ENCODE data around the gene LYRM4. TPM values are rescaled to one million over a fixed set of nuclear protein-coding genes. Genes with fewer than 3 reads are reported as not detected.

Gene LYRM4
- total and polyA plus RNA-seq, 2 experiments from 2014 or later, result 51.0 to 62.0 TPM

DNA sequence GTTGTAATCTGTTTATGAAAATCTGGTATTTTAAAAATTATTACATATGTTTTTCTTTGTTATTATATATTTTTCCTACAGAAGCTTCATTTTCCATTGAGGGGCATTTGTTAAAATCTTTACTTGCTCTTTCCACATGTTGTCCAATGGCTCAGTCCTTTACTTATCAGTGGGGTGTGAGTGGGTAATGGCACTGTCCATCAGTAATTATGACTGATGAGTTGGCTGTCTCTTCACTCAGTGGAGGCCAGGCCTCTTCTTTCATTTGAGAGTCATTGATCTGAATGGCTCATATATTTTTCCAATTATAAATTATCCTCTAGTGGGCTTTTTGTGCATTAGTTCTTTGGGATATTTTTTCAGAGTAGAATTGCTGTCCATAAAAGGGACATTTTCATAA is 46.3 kb upstream of the LYRM4 start:
- Histone ChIP-seq H3K4me1 (ENCODE audit: insufficient read depth) (peaks cover 4% of the 10 kb centered on the region; the same call in 1 of the 2 replicates), H4K20me1 (replicated peaks; ENCODE audit: insufficient read depth) (peaks cover 6% of the 10 kb centered on the region; the same call in 1 of the 2 replicates), H3K79me2 (replicated peaks; ENCODE audit: insufficient read depth) (peaks cover 30% of the 10 kb centered on the region), H3K27ac (ENCODE audit: low read depth) (no peak overlapping the region), H3K4me2 (no peak overlapping the region), H3K36me3 (ENCODE audit: insufficient read depth) (no peaks in the 10 kb centered on the region), H3K9me2 (ENCODE audit: insufficient read depth) (no peaks in the 10 kb centered on the region), H2AFZ (no peak overlapping the region), H3F3A (replicated peaks; ENCODE audit: low read depth) (no peaks in the 10 kb centered on the region), H3K4me3 (no peak overlapping the region), H3K27me3 (ENCODE audit: insufficient read depth) (no peaks in the 10 kb centered on the region)
- Mint-ChIP-seq H3K27me3 (ENCODE audit: insufficient read depth, low read depth, poor library complexity) (no peaks in the 10 kb centered on the region), H3K4me1 (peaks cover 26% of the 10 kb centered on the region), H3K9me3 (no peaks in the 10 kb centered on the region), H3K4me3 (no peak overlapping the region), H3K27ac (no peak overlapping the region), H3K36me3 (ENCODE audit: low read depth) (no peaks in the 10 kb centered on the region)
- TF ChIP-seq, protein P1, sequence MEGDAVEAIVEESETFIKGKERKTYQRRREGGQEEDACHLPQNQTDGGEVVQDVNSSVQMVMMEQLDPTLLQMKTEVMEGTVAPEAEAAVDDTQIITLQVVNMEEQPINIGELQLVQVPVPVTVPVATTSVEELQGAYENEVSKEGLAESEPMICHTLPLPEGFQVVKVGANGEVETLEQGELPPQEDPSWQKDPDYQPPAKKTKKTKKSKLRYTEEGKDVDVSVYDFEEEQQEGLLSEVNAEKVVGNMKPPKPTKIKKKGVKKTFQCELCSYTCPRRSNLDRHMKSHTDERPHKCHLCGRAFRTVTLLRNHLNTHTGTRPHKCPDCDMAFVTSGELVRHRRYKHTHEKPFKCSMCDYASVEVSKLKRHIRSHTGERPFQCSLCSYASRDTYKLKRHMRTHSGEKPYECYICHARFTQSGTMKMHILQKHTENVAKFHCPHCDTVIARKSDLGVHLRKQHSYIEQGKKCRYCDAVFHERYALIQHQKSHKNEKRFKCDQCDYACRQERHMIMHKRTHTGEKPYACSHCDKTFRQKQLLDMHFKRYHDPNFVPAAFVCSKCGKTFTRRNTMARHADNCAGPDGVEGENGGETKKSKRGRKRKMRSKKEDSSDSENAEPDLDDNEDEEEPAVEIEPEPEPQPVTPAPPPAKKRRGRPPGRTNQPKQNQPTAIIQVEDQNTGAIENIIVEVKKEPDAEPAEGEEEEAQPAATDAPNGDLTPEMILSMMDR (conservative IDR thresholded peaks at IDR 0.05; ENCODE audit: low read depth in 2 of 2), result no peak
- TF ChIP-seq ZNF114 (CRISPR knock-in tag; IDR thresholded peaks at IDR 0.05) (no peak), POLR2AphosphoS5 (IDR thresholded peaks at IDR 0.05; ENCODE audit: low read depth) (no peak), EZH2 (IDR thresholded peaks at IDR 0.05; ENCODE audit: low read depth, unreplicated experiment) (no peak), STAT1 (IDR thresholded peaks at IDR 0.05; ENCODE audit: unreplicated experiment) (no peak)
- TF ChIP-seq, protein P2, sequence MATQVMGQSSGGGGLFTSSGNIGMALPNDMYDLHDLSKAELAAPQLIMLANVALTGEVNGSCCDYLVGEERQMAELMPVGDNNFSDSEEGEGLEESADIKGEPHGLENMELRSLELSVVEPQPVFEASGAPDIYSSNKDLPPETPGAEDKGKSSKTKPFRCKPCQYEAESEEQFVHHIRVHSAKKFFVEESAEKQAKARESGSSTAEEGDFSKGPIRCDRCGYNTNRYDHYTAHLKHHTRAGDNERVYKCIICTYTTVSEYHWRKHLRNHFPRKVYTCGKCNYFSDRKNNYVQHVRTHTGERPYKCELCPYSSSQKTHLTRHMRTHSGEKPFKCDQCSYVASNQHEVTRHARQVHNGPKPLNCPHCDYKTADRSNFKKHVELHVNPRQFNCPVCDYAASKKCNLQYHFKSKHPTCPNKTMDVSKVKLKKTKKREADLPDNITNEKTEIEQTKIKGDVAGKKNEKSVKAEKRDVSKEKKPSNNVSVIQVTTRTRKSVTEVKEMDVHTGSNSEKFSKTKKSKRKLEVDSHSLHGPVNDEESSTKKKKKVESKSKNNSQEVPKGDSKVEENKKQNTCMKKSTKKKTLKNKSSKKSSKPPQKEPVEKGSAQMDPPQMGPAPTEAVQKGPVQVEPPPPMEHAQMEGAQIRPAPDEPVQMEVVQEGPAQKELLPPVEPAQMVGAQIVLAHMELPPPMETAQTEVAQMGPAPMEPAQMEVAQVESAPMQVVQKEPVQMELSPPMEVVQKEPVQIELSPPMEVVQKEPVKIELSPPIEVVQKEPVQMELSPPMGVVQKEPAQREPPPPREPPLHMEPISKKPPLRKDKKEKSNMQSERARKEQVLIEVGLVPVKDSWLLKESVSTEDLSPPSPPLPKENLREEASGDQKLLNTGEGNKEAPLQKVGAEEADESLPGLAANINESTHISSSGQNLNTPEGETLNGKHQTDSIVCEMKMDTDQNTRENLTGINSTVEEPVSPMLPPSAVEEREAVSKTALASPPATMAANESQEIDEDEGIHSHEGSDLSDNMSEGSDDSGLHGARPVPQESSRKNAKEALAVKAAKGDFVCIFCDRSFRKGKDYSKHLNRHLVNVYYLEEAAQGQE (IDR thresholded peaks at IDR 0.05; ENCODE audit: unreplicated experiment), result no peak
- TF ChIP-seq, protein P3, sequence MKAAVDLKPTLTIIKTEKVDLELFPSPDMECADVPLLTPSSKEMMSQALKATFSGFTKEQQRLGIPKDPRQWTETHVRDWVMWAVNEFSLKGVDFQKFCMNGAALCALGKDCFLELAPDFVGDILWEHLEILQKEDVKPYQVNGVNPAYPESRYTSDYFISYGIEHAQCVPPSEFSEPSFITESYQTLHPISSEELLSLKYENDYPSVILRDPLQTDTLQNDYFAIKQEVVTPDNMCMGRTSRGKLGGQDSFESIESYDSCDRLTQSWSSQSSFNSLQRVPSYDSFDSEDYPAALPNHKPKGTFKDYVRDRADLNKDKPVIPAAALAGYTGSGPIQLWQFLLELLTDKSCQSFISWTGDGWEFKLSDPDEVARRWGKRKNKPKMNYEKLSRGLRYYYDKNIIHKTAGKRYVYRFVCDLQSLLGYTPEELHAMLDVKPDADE (IDR thresholded peaks at IDR 0.05), result no peak
- TF ChIP-seq, protein P4, sequence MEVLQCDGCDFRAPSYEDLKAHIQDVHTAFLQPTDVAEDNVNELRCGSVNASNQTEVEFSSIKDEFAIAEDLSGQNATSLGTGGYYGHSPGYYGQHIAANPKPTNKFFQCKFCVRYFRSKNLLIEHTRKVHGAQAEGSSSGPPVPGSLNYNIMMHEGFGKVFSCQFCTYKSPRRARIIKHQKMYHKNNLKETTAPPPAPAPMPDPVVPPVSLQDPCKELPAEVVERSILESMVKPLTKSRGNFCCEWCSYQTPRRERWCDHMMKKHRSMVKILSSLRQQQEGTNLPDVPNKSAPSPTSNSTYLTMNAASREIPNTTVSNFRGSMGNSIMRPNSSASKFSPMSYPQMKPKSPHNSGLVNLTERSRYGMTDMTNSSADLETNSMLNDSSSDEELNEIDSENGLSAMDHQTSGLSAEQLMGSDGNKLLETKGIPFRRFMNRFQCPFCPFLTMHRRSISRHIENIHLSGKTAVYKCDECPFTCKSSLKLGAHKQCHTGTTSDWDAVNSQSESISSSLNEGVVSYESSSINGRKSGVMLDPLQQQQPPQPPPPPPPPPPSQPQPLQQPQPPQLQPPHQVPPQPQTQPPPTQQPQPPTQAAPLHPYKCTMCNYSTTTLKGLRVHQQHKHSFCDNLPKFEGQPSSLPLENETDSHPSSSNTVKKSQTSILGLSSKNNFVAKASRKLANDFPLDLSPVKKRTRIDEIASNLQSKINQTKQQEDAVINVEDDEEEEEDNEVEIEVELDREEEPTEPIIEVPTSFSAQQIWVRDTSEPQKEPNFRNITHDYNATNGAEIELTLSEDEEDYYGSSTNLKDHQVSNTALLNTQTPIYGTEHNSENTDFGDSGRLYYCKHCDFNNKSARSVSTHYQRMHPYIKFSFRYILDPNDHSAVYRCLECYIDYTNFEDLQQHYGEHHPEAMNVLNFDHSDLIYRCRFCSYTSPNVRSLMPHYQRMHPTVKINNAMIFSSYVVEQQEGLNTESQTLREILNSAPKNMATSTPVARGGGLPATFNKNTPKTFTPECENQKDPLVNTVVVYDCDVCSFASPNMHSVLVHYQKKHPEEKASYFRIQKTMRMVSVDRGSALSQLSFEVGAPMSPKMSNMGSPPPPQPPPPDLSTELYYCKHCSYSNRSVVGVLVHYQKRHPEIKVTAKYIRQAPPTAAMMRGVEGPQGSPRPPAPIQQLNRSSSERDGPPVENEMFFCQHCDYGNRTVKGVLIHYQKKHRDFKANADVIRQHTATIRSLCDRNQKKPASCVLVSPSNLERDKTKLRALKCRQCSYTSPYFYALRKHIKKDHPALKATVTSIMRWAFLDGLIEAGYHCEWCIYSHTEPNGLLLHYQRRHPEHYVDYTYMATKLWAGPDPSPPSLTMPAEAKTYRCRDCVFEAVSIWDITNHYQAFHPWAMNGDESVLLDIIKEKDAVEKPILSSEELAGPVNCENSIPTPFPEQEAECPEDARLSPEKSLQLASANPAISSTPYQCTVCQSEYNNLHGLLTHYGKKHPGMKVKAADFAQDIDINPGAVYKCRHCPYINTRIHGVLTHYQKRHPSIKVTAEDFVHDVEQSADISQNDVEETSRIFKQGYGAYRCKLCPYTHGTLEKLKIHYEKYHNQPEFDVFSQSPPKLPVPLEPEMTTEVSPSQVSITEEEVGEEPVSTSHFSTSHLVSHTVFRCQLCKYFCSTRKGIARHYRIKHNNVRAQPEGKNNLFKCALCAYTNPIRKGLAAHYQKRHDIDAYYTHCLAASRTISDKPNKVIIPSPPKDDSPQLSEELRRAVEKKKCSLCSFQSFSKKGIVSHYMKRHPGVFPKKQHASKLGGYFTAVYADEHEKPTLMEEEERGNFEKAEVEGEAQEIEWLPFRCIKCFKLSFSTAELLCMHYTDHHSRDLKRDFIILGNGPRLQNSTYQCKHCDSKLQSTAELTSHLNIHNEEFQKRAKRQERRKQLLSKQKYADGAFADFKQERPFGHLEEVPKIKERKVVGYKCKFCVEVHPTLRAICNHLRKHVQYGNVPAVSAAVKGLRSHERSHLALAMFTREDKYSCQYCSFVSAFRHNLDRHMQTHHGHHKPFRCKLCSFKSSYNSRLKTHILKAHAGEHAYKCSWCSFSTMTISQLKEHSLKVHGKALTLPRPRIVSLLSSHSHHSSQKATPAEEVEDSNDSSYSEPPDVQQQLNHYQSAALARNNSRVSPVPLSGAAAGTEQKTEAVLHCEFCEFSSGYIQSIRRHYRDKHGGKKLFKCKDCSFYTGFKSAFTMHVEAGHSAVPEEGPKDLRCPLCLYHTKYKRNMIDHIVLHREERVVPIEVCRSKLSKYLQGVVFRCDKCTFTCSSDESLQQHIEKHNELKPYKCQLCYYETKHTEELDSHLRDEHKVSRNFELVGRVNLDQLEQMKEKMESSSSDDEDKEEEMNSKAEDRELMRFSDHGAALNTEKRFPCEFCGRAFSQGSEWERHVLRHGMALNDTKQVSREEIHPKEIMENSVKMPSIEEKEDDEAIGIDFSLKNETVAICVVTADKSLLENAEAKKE (CRISPR knock-in tag; IDR thresholded peaks at IDR 0.05), result no peak
- DNase-seq (ENCODE audit: low spot score) (no peak), ATAC-seq (no peak)
